ENCODE results near the gene HDAC3.
A peak's percentile ranks its signal among the peaks of the same experiment; 100 is the strongest.
"Not testable (repeated sequence)": the region's sequence is repeated elsewhere in the genome, so short reads cannot be mapped to it uniquely, and the experiment has no call there.

The HDAC3 gene

DNA sequence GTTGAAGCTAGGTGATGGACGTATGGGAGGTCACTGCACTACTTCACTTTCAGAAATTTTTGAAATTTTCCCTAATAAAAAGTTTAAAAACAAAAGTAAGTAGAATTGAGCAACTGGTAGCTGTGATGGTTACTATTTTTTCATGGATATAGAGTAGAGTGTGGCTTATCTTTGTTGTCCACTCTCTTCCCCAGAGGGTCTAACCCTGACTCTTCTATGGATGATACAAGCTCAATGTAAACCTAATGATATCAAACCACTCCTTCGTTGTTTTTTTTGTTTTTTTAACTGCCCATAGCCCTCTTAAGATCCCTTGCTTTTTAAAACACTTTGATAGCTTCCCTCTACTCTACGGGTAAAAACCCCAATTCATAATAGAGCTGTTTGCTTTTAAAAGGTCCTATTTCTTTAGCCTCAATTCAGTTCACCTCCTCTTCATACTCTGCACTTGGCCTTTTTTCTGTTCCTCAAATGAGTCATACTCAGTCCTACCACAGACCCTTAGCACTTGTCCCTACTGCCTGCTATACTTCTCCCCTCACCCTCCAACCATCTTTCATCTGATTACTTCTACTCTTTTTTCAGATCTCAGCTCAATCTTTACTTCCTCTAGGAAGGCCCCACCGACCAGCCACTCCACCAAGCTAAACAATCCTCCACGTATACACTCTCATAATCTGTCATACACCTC lies 2.6 kb downstream of the HDAC3 start:
- no peak for DNase-seq

GRCh38 chr5:141632650-141633049 lies 4.0 kb downstream of the HDAC3 start:
- DNase-seq = no peak

DNA sequence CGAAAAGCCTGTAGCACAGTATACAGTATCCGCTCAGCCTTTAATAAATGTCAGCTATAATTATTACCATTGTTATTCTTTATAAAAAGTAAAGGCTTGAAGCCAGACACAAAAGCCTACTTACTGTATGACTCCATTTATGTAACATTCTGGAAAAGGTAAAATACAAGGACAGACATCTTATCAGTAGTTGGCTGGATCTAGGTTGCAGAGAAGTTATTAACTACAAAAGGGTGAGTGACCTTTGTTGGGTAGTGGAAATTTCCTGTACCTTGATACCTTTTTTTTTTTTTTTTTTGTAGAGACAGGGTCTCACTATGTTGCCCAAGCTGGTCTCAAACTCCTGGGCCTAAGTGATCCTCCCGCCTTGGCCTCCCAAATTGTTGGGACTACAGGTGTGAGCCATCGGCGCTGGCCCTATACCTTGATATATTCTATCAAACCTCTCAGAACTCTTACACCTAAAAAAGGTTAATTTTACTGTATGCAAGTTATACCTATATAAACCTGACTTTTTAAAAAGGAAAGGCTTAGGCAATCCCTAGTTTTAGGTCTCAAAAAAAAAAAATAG lies 6.0 kb downstream of the HDAC3 start:
- no peak for DNase-seq

DNA sequence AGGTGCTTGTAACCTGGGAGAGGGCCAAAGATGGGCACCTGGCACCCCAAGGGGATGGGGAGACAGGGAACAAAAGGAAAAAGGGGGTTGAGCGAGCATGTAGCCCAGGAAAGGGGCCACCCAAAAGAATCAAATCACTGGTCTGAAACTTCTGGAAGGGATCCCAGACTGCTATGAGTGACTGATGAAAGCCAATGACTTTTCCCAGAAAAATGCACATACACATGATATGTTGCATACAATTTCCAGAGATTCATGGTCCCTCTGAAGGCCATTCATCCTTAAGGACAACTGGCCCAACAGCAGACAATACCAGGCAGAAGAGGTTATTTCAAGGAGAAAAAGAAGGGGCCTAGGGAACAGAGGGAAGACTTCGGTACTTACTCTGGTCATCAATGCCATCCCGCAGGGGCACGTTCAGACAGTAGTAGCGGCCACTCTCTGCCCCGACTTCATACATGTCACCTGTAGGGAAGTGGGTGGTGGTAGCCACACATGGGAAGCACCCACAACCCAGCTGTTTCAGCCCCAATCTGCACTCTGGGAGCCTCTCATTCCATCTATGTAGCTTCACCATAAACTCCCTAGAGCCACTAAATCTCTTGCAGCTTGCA lies 8.4 kb downstream of the HDAC3 start:
- DNase-seq = peak; percentile 69

DNA sequence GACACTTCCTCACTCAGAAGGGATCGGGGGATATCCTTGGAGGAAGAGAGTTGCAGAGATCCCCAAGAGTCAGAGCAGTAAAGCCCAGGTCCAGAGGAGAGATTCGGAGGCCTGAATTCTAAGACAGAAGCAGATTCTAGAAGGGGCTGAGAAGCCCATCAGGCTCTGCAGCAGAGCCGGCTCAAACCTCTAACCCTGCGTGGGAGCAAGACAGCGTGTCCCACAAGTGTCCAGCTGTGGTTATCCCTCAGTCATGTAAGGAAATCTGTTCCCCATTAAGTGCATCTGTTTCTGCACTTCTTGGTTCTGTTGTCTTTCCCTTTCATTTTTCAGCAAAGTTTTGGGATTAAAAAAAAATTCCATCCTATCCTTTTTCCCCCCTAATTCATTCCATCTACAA lies 13.0 kb downstream of the HDAC3 start:
- DNase-seq = no peak

DNA sequence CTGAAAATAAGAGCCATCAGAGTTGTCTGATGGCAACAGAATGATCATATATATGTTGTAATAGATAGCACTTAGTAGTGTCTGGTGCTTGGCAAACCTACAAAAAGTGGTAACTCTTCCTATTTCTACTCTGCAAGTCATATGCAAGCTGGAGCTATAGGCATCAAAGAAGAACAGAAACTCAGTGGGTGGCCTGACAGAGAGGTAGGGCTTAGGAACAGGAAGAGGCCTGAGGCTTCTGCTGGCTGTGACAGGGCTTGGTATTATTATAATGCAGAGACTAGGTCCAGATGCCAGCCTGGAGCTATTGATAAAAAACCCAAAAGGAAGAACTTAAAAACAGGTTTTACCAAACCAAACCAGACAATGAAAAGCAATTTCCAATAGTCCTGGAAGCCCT lies 13.5 kb downstream of the HDAC3 start:
- DNase-seq = no peak

GRCh38 chr5:141618804-141619554 lies 17.7 kb downstream of the HDAC3 start, which contains the start of gene DIAPH1:
DIAPH1 (minus strand) TSS chr5:141619000; CDS start chr5:141618914, 86 bp downstream.
- peak; percentile 95 for DNase-seq

DNA sequence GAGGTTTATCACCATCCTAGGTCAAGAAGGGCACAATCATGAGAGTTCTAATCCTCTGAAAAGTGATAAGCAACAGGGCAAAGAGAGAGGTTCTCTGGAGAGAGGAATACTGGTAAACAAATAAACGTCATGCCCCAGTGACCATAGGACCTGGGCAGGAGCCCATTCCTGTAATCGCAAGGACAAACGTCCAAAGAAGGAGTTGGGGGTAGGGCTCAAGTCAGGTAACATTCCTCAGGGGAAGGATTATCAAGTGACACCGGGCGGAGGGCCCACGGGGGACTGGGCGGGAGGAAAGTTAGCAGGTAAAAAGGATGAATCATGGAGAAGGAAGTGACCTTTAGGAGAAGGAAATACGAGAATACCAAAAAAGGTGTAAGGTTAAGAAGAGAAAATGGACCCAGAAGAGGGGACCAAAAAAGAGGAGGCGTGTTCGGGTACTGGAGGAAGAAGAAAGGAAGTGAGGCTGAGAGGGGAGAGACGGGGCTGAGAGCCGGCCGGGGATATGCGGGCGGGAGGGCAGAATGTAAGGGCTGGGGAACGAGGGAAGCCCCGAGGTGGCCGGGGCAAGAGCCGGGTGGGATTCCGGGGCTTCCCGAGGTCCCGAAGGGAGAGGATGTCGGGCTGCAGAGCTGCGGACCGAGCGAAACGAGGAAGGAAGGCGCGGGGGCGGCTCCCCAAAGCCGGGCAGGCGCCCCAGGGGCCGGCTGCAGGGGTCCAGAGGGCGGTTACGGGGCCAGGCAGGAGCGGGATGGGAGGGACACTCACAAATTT lies 18.4 kb downstream of the HDAC3 start:
- DNase-seq = no peak

DNA sequence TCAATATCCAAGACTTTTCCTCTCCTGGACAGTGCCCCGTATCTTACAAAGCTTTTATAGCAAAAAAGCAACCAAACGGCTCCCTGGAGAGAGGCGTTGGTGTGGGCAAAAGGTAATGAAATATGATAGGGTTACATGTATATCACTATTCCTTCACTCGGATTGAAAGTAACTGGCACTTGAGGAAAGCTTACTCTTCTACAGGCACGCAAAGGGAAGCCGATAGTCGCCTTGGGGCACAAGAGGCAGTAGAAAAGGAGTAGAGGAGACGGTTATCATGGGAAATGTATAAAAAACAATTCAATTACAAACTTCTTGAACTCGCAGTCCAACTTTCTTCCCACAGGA lies 19.0 kb downstream of the HDAC3 start:
- DNase-seq = no peak

GRCh38 chr5:141617128-141617527 lies 19.5 kb downstream of the HDAC3 start:
- DNase-seq = no peak

DNA sequence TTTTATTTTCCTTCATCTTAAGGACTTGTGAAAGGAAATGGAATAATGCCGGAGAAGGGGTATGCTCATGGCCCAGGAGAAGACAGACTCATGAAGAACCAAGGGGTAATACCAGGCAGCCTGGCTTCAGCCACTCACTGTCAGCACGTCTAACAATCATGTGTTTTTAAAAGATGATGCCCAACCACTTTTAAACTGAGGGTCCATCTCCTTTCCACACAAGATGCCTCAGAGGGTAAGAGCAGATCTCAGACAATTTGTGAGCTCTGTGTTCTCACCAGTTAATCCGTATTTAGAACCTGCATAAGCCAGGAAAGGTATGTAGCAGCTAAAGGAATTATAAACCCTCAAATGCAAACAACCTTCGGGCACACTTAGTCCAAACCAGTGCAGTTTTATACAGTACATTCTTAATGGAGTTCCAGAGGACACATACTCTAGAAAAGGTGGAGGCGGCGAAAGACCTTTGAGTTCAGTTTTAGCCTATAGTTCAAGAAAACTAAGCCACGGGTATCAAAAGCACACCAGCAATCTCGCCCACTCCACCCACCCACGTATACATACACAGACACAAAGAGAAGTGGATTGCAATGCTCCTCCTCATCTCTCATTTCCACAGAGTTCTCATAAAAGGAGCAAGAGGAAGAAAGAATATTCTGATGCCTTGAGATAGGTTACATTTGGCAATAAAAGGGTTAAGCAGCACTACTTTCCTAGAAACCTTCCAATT lies 20.5 kb downstream of the HDAC3 start:
- no peak for DNase-seq

- DNase-seq = no peak
Measured at GRCh38 chr5:141613344-141613743, 23.3 kb downstream of the HDAC3 start.

GRCh38 chr5:141611289-141611688 lies 25.4 kb downstream of the HDAC3 start:
- no peak for DNase-seq

DNA sequence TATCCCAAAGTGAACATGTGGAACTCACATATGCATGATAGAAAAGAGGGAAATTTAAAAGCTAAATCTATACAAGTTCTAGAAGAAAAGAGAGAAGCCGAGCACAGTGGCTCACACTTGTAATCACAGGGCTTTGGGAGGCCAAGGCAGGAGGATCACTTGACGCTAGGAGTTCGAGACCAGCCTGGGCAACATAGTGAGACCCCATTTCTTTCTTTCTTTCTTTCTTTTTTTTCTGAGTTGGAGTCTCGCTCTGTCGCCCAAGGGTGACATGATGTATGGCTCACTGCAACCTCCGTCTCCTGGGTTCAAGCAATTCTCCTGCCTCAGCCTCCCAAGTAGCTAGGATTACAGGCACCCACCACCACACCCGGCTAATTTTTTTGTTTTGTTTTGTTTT lies 26.7 kb downstream of the HDAC3 start:
- DNase-seq = not testable (repeated sequence)

DNA sequence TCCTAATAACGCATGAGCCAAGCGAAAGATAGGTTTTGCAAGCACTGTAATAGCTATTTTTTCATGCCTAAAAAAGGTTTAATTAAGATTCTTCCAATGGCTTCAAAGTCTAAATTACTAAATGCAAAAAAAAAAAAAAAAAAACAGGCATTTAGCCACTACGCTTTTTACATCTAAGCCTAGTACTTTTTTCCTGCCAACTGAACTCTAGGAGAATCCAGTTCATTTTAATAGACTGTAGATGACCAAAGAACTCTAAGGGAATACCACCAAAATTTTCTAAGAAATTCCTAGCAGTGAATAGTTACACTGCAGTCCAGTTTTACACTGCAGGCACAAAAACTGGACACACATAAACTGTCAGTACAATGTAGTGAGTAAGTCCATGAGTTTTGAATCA lies 27.6 kb downstream of the HDAC3 start:
- no peak for DNase-seq

GRCh38 chr5:141608557-141608956 lies 28.1 kb downstream of the HDAC3 start:
- no peak for DNase-seq

- DNase-seq = no peak
Measured at GRCh38 chr5:141608046-141608445, 28.6 kb downstream of the HDAC3 start.

DNA sequence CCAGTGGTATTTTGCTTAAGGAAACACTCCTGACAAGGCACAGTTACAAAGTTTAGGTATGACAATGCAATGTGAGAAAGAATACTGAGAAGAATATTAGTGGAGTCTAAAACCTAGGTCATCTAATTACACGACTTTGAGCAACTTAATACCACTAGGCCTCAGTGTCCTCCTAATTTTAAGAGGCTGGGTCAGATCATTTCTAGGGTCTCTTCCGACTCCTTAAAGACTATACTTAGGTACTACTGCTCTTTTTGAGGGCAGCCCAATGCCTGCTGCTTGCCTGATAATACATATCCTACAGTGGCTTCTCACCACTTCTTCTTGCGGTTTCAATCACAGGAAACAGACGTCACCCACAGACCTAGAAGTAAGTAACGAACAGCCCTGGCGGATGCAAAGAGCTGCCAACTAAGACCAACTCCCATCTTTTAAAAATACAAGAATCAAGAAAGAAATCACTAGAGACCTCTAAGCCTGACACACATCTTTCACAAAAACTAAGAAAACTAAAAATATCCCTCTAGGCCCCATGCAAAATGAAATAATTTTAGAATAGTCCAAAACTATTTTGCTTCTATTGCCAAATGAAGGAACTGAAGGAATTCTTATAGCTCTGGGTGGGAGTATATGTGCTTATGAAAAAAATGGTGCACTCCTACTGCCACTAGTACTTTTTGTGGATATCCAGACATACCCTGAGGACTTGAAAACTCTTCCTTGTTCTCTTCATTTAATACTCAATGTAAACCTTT lies 30.9 kb downstream of the HDAC3 start:
- peak; percentile 46 for DNase-seq

- peak; percentile 90 for DNase-seq
Measured at GRCh38 chr5:141603923-141604717, 32.5 kb downstream of the HDAC3 start.

- no peak for DNase-seq
Measured at GRCh38 chr5:141602606-141603005, 34.0 kb downstream of the HDAC3 start.

Data from fibroblast of upper back skin (primary cell).